Astrocyte of the spinal cord (primary cell): ENCODE measurements around the gene SCGB3A2.

Experiments used
- DNase-seq: peaks from one replicate; pipeline ENCODE4 v3.0.0; 2011; ENCODE audit warnings: low read depth, low spot score
- H3K4me3 ChIP-seq: 2 replicates; pipeline ENCODE4 v1.5.1; 2011; ENCODE audit warnings: low read depth, mild to moderate bottlenecking, low read length, moderate library complexity
- CTCF ChIP-seq: IDR thresholded peaks from 2 replicates; pipeline ENCODE4 v1.5.1; 2012; ENCODE audit warnings: low read depth, mild to moderate bottlenecking, low read length, inconsistent platforms
- in situ Hi-C: cut with HindIII; loops from 2 replicates; pipeline ENCODE4 v1.10.0; 2017; ENCODE audit warnings: low sequenced_read_pairs

The SCGB3A2 gene

GRCh38 chr5:147913786-147914185 is 35.3 kb downstream of the SCGB3A2 start:
- TF ChIP-seq CTCF: no peak
- DNase-seq: no peak
- no peak overlapping the region for H3K4me3 ChIP-seq
- in situ Hi-C loops: no loop called here

DNA sequence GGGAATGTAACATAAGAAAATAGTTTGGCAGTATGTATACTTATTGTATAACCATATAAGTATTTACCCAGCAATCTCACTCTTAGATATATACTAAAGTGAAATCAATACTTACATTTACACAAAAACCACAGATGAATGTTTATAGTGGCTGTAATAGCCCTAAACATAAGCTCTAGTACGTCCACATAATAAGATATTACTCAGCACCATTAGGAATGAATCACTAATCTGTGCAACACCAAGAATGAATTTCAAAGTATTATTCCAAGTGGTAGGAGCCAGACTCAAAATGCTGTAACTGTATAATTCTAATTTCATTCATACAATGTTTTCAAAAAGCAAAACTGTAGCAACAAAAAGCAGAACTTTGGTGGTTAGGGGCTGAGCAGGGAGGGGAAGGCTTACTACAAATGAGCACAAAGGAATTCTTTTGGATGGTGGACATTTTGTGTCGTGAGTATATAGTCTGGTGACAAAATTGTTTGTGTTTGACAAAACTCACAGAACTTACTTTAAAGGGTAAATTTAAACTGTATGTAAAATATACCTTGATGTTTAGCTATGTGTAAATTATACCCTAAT is 39.7 kb downstream of the SCGB3A2 start:
- in situ Hi-C loops: no loop called here
- TF ChIP-seq CTCF: no peak
- DNase-seq: peak; percentile 67
- no peak overlapping the region for H3K4me3 ChIP-seq

GRCh38 chr5:147918899-147919298 is 40.4 kb downstream of the SCGB3A2 start:
- DNase-seq: no peak
- H3K4me3 ChIP-seq: no peak overlapping the region
- in situ Hi-C loops: no loop called here
- TF ChIP-seq CTCF: no peak

DNA sequence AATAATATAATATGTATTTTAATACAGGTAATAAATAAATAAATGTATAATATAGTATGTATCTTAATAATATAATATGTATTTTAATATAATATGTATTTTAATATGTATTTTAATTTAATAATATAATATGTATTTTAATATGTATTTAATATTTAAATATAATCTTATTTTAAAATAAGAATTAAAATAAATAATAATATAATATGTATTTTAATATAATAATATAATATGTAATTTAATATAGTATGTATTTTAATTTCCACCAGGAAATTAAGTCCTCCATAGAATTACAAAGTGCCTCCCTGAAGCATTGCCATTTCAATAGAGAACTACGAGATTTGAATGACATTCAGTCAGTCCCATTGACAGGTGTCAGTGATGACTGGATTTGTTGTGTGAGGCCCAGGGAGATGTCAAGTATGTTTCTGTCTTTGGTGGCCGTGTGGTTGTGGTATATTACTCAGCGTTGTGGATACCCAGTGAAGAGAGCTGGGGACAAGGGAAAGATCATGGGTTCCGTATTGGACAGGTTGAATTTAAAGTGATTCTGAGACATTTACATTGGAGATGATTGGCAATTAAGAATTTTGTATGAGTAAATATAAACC is 42.0 kb downstream of the SCGB3A2 start:
- in situ Hi-C loops: no loop called here
- DNase-seq: no peak
- TF ChIP-seq CTCF: no peak
- no peak overlapping the region for H3K4me3 ChIP-seq

DNA sequence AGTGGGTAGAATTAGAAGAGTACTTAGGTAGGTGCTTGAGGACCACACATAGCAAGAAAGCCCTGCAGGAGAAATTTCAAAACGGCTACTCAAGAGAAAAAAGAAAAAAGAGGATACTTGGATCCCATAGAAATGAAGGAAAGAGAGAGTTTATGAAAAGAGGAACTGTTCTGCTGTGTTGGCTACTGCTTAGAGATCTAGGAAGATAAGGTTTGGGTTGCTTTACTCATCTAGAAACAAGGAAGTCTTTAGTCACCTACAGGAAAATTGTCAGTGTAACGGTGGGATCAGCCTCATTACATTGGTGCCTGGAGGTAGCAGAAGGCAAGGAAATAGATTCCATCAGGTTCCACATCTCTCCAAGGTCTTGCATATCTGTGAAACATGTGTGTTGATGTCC is 42.6 kb downstream of the SCGB3A2 start:
- no peak for DNase-seq
- no peak overlapping the region for H3K4me3 ChIP-seq
- no peak for TF ChIP-seq CTCF
- in situ Hi-C loops: no loop called here

DNA sequence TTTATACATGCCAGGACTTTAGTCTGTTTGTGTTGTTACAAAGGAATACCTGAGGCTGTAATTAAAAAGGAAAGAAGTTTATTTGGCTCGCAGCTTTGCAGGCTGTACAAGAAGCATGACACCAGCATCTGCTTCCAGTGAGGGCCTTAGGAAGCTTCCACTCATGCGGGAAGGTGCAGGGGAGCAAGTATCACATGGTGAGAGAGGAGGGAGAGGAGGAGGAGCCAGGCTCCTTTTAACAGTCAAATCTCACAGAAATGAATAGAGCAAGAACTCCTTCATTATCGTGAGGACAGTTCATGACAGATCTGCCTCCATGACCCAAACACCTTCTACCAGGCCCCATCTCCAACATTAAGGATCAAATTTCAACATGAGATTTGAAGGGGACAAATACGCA is 46.5 kb downstream of the SCGB3A2 start:
- TF ChIP-seq CTCF: no peak
- in situ Hi-C loops: no loop called here
- H3K4me3 ChIP-seq: no peak overlapping the region
- no peak for DNase-seq

DNA sequence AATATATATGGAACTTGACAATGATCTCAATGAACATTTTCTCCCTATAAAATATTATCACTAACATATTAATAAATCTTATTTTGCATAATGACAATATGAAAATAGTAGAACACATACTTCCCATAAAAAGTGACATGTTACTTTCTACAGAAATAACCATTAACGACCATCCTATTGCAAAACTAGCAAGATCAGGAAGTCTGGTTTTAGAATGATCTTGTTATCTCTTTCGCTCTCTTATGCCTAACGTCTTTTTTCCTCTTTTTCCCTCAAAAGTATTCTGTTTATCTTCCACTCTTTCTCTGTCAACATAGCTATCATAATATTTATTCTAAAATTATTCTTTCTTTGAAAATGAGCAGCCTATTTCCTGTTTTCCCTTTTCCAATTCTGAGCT is 49.4 kb downstream of the SCGB3A2 start:
- no peak for DNase-seq
- H3K4me3 ChIP-seq: no peak overlapping the region
- in situ Hi-C loops: no loop called here
- TF ChIP-seq CTCF: no peak
